GM21528 (cell line): Measurements from ENCODE around the gene HSFY1.
"Not testable (repeated sequence)": the region's sequence is repeated elsewhere in the genome, so short reads cannot be mapped to it uniquely, and the experiment has no call there.

Experiments
- ATAC-seq: cut with Tn5 transposase; IDR thresholded peaks from one replicate; pipeline ENCODE4 v1.9.1; 2021; ENCODE audit warnings: mild to moderate bottlenecking, moderate library complexity; ENCODE audit not compliant: unreplicated experiment, low FRiP score

HSFY1 gene, protein sequence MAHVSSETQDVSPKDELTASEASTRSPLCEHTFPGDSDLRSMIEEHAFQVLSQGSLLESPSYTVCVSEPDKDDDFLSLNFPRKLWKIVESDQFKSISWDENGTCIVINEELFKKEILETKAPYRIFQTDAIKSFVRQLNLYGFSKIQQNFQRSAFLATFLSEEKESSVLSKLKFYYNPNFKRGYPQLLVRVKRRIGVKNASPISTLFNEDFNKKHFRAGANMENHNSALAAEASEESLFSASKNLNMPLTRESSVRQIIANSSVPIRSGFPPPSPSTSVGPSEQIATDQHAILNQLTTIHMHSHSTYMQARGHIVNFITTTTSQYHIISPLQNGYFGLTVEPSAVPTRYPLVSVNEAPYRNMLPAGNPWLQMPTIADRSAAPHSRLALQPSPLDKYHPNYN

DNA sequence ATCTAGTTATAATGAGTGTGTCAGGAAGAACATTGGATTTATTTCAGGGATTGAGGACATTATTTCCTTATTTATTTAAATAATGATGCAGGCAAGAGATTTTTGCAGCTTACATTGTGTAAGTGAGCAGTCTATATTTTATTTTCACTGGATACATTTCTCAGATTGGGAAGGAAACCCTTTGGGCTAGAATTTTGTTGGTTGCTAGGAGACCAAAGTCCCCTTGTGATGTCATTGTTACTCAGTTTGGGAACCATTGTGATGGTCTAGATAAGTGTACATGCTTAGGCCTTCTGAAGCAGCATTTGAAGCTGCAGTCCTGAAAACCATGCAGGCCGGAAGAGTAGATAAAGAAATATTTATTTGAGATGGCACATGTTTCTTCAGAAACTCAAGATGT, at the start of gene HSFY1:
TSS of gene HSFY1 (plus strand) at position 301 of the 400 bp plus-strand sequence. CDS start at position 369, 68 bp downstream.
- not testable (repeated sequence) for ATAC-seq

- not testable (repeated sequence) for ATAC-seq
Observed at GRCh38 chrY:18504266-18504665, 42.3 kb upstream of the HSFY1 start.

- ATAC-seq: not testable (repeated sequence)
Observed at GRCh38 chrY:18530995-18531655, 15.4 kb upstream of the HSFY1 start.

DNA sequence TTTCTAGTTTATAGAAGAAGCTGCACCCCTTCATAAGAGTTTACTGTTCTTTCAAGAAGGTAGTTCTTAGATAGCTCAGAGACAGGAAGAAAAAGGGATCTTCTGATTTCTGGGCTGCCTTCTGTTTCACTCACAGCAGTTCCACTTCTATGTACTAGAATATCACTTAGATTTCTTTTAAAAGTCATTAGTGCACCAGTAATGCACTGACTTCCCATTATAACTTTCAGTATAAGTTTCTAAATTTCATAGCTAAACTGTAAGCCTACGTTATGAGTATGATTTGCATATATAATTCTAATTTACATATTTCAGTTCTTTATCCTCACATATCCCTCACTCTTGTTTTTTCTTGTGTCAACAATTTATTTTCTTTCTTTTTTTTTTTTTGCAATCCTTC, 7.6 kb upstream of the HSFY1 start:
- ATAC-seq: not testable (repeated sequence)

DNA sequence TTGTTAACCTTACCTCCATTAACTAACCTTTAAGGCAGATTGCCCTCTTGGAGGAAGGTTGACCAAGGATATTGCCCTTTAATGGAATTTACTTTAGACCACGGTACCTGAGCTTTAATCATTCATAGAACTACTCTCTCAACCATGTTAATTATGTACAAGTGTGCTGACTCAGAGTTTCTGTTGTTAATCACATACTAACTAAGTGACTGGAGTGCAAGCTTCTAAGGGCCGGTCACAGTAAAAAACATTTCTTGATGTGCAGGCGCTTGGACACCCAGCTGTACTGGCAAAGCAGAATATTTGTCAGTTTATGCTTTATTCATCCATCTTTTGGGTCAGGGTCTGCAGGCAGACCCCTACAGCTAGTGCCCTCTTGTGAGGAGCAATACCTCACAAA, 6.6 kb downstream of the HSFY1 start:
- ATAC-seq: not testable (repeated sequence)

GRCh38 chrY:18565915-18566314, 19.4 kb downstream of the HSFY1 start:
- ATAC-seq: not testable (repeated sequence)
